Loucy (cell line): Measurements from ENCODE around the gene RAC2.

Experiments used
- EZH2phosphoT487 ChIP-seq: fragments of 200-600 bp; IDR thresholded peaks from 2 replicates; pipeline ENCODE4 v1.6.1; 2018; ENCODE audit warnings: antibody characterized with exemption, mild to moderate bottlenecking, moderate library complexity, borderline replicate concordance
- TF ChIP-seq, protein P1 (sequence below): fragments of 200-600 bp; sonication (generic); conservative IDR thresholded peaks from 2 replicates; pipeline ENCODE4 v1.5.1; 2014; ENCODE audit warnings: mild to moderate bottlenecking, antibody characterized with exemption, low read length

DNA sequence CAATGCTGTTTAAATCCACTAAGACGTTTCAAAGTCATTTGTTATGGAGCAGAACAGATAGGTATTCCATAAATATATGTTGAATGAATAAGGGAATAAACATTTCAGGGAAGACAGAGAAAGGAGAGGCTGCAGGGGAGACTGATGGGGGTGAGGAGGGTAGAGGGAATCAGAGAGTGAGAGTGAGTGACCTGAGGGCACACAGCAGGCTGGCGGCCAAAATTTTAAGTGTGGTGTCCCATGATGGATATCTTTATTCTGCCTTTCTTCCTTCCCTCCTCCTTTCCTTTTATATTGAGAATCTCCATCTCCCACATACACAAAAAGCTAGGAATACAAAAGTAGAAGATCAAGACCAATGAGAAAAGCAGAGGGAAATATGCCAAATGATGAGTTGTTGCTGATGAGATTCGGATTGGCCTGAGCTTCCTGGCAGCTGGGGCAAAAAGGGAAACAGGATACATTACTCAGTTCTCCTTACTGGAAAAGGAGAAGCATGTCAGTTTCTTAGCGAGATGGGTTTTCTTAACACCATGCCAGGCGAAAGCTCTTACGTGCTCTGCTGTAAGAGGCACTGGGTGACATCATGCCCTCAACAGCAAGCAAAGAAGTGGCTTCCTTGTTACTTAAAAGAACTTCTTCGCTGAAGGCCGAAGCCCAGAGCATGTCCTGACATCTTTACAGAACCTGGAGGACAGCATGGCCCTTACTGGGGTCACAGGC is 27.0 kb upstream of the RAC2 start:
- TF ChIP-seq, protein P1, sequence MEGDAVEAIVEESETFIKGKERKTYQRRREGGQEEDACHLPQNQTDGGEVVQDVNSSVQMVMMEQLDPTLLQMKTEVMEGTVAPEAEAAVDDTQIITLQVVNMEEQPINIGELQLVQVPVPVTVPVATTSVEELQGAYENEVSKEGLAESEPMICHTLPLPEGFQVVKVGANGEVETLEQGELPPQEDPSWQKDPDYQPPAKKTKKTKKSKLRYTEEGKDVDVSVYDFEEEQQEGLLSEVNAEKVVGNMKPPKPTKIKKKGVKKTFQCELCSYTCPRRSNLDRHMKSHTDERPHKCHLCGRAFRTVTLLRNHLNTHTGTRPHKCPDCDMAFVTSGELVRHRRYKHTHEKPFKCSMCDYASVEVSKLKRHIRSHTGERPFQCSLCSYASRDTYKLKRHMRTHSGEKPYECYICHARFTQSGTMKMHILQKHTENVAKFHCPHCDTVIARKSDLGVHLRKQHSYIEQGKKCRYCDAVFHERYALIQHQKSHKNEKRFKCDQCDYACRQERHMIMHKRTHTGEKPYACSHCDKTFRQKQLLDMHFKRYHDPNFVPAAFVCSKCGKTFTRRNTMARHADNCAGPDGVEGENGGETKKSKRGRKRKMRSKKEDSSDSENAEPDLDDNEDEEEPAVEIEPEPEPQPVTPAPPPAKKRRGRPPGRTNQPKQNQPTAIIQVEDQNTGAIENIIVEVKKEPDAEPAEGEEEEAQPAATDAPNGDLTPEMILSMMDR: no peak
- no peak for TF ChIP-seq EZH2phosphoT487
